MG63 (cell line): ENCODE results near the gene LTC4S. TPM values are rescaled to one million over a fixed set of nuclear protein-coding genes. Genes with fewer than 3 reads are reported as not detected.
"Not testable (repeated sequence)": the region's sequence is repeated elsewhere in the genome, so short reads cannot be mapped to it uniquely, and the experiment has no call there.

Experiments used
- DNase-seq: peaks from one replicate; pipeline ENCODE4 v3.0.0-alpha.2; 2020
- H3K27me3 ChIP-seq: fragments of 250-450 bp; sonication (Bioruptor Pico); 2 replicates; pipeline ENCODE4 v1.5.1; 2020; ENCODE audit warnings: mild to moderate bottlenecking, moderate library complexity
- H3K36me3 ChIP-seq: fragments of 250-450 bp; sonication (Bioruptor Pico); 2 replicates; pipeline ENCODE4 v1.5.1; 2020; ENCODE audit warnings: mild to moderate bottlenecking, moderate library complexity
- H3K4me3 ChIP-seq: fragments of 250-450 bp; sonication (Bioruptor Pico); 2 replicates; pipeline ENCODE4 v1.5.1; 2020; ENCODE audit warnings: mild to moderate bottlenecking, moderate library complexity
- H3K9me3 ChIP-seq: fragments of 250-450 bp; sonication (Bioruptor Pico); 2 replicates; pipeline ENCODE4 v1.5.1; 2020; ENCODE audit warnings: mild to moderate bottlenecking, moderate library complexity
- total RNA-seq: library from RNA; depleted of rRNA; stranded (reverse); fragments of >200 nt; shearing (Covaris generic); gene quantifications from 2 replicates; pipeline ENCODE4 v1.2.3, GENCODE V29; 2014; ENCODE audit warnings: low replicate concordance

Gene LTC4S
- total RNA-seq, 1 experiment from 2014 or later = not detected

DNA sequence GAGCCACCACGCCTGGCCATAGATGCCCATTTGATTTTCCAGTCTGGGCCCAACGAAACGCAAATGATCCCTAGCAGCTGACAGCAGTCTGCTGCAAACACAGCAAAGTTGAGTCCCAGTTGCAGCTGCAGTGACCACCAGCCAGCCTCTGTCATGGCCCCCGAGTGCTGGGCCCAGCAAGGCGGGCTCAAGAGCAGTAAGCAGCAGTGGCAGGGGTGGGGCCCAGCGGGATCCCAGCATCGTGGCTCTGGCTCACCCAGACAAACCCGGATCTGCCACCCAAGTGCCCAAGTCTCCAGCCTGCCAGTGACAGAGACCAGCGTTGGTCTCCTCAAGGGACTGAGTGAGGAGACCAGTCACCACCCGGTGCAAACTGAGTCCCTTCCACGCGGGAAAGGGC is 6.9 kb upstream of the LTC4S start:
- no peaks in the 10 kb centered on the region for H3K9me3 ChIP-seq
- no peak for DNase-seq

DNA sequence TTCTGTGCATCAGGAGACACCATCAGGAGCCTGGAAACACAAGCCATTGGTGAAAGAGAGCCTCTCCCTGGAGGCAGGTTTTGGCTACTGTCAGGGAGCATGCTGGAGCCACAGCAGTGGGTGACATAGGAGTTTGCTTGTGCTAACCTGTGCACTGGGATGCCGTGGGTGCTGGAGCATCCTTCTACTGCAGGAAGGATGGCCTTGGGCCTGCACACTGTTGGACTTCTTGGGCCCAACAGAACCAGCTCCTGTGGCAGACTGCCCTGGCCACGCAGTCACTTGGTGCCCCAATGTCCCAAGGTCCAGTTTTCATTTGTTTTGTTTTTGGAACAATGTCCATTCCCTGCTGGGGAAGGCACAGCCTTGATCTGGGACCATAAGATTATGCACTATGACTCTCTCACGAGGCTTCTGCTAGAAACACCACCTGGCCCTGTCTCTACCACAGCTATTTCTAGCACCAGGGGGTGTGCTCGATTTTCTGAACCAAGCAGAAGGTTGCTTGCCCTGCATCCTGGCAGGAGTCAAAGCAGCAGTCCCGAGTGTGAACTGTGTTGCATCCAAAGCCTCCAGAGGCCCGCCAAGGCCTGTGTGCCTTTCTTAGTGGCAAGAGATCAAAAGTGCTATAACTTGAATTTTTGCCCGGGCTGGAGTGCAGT is 5.5 kb upstream of the LTC4S start:
- Histone ChIP-seq H3K4me3 (no peak overlapping the region), H3K9me3 (no peaks in the 10 kb centered on the region), H3K27me3 (no peaks in the 10 kb centered on the region), H3K36me3 (no peaks in the 10 kb centered on the region)
- DNase-seq = no peak

More for the DNA sequence above, 6.9 kb upstream of the LTC4S start:
- Histone ChIP-seq H3K4me3 (no peak overlapping the region), H3K27me3 (no peaks in the 10 kb centered on the region), H3K36me3 (no peaks in the 10 kb centered on the region; the same call in 1 of the 2 replicates)

DNA sequence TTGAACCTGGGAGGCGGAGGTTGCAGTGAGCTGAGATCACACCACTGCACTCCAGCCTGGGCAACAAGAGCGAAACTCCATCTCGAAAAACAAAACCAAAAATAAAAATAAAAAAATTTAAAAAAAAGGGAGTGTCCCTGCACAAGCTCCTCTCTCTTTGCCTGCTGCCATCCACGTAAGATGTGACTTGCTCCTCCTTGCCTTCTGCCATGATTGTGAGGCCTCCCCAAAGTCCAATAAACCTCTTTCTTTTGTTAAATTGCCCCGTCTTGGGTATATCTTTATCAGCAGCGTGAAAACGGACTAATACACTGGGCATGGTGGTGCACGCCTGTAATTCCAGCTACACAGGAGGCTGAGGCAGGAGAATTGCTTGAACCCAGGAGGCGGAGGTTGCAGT is 4.5 kb upstream of the LTC4S start:
- DNase-seq, H3K4me3 ChIP-seq: not testable (repeated sequence)

GRCh38 chr5:179791881-179792611 is 1.7 kb upstream of the LTC4S start:
- no peak for DNase-seq
- H3K36me3 ChIP-seq = peaks cover 8% of the 10 kb centered on the region
- no peak overlapping the region for H3K4me3 ChIP-seq
- H3K9me3 ChIP-seq = no peaks in the 10 kb centered on the region
- no peaks in the 10 kb centered on the region for H3K27me3 ChIP-seq

More for the DNA sequence above, 4.5 kb upstream of the LTC4S start:
- not testable (repeated sequence) for H3K36me3 ChIP-seq, H3K9me3 ChIP-seq, H3K27me3 ChIP-seq

DNA sequence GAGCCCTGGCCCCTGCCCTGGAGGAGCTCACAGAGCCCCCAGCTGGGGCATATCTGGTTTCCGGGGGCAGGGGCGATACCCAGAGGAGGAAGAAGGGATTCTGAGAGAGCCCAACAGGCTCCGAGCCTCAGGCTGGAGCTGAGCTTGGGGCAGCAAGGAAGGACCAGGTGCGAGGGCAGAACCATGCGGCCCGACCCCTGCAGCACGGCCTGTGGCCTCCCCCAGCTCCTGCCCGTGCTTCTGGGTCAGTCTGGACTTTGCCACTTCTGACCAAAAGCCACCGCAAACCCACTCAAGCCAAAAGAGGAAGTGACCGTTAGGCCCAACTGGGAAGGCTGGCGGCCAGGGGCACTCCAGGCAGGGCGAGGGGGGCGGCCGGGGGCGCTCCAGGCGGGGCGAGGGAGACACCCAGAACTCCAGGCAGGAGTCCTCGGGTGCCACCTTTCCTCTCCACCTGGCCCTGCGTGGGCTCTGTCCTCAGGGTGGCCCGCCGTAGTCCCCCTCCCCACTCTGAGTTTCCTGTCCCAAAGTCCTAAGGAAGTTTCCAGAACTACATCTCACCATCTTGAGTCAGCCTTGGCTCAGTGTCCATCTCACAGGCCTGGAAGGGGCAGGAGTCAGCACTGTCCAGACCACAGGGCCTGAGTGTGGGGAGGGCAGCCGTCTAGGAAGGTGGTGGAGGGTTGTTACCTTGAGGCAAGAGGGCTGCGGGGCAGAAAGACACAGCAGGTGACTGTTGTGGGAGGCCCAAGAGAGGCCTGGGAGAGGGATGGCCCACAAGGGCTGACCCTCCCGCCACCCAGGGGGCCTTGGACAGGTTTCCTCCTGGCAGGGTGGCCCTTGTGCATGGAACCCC is 946 bp upstream of the LTC4S start:
- DNase-seq = no peak
- H3K9me3 ChIP-seq = no peaks in the 10 kb centered on the region
- no peak overlapping the region for H3K4me3 ChIP-seq
- H3K27me3 ChIP-seq = no peaks in the 10 kb centered on the region
- peaks cover 15% of the 10 kb centered on the region for H3K36me3 ChIP-seq

DNA sequence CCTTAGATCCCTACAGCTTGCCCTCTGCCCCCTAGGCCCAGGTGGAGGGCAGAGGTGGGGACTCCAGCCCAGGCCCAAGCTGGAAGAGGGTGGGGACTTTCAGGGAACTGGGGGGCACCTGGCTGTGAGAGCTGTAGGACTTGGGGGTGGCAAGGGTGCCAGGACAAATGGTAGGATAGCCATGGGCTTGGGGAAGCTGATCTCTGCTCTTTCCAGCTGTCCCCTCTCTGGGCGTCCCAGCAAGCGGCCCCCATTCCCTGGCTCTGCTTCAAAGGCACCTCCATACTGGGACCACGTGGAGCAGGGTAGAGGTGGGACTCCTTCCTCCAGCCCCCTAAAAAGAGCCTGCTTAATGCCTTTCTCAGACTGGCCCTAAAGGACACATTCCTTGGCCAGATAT is 385 bp downstream of the LTC4S start:
- no peak for DNase-seq
- no peaks in the 10 kb centered on the region for H3K9me3 ChIP-seq
- H3K36me3 ChIP-seq = peaks cover 28% of the 10 kb centered on the region
- H3K4me3 ChIP-seq = no peak overlapping the region
- no peaks in the 10 kb centered on the region for H3K27me3 ChIP-seq

DNA sequence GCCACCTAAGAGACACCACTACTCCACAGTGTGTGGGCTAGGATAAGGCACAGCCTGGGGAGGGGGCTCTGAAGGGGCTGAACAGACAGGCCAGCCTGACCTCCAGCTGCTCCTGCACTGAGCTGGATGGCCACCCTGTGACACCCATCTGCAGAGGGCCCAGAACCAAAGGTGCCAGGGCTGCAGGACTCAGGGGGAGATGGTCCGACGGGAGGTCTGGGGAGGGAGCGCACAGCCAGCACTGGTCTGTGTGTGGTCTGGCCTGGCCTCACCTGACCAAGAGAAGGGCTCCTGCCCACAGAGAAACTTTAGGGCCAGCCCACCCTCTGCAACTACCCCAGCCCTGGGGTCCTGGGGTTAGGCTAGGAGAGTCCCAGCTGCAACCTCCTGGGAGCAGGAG is 789 bp downstream of the LTC4S start:
- H3K9me3 ChIP-seq = no peaks in the 10 kb centered on the region
- peaks cover 32% of the 10 kb centered on the region for H3K36me3 ChIP-seq
- no peak for DNase-seq
- no peak overlapping the region for H3K4me3 ChIP-seq
- H3K27me3 ChIP-seq = no peaks in the 10 kb centered on the region

DNA sequence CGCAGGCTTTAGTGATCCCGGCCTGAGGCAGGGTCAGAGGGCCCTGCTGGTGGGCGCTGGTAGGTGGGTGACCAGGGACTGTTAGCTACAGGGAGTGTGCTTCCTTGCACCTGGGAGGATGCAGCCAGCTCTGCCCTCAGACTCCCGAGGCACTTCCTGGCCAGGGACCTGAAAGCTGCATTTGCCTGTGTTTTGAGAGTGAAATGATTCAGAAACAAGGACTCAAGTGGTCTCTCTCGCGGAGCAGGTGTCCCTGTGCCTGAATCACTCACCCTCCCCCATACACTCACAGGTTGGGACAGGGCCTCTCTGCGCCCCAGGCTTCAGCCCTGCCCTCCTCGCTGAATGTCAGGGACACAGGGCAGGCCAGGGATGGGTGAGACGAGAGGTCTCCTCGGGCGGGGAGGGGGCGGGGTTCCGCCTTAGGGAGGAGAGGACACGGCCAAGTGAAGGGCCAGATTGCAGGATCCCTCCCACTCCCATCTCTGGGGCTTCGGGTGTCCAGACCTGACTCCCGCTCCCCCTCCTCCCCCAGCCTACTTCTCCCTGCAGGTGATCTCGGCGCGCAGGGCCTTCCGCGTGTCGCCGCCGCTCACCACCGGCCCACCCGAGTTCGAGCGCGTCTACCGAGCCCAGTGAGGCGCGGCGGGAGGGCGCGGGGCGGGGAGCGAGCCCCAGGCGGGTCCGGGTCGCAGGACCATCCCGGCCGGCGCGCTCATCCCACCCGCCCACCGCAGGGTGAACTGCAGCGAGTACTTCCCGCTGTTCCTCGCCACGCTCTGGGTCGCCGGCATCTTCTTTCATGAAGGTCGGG is 1.5 kb downstream of the LTC4S start:
- Histone ChIP-seq H3K27me3 (no peaks in the 10 kb centered on the region), H3K9me3 (no peaks in the 10 kb centered on the region), H3K4me3 (peak overlapping the region; percentile 50), H3K36me3 (peaks cover 39% of the 10 kb centered on the region)
- no peak for DNase-seq

DNA sequence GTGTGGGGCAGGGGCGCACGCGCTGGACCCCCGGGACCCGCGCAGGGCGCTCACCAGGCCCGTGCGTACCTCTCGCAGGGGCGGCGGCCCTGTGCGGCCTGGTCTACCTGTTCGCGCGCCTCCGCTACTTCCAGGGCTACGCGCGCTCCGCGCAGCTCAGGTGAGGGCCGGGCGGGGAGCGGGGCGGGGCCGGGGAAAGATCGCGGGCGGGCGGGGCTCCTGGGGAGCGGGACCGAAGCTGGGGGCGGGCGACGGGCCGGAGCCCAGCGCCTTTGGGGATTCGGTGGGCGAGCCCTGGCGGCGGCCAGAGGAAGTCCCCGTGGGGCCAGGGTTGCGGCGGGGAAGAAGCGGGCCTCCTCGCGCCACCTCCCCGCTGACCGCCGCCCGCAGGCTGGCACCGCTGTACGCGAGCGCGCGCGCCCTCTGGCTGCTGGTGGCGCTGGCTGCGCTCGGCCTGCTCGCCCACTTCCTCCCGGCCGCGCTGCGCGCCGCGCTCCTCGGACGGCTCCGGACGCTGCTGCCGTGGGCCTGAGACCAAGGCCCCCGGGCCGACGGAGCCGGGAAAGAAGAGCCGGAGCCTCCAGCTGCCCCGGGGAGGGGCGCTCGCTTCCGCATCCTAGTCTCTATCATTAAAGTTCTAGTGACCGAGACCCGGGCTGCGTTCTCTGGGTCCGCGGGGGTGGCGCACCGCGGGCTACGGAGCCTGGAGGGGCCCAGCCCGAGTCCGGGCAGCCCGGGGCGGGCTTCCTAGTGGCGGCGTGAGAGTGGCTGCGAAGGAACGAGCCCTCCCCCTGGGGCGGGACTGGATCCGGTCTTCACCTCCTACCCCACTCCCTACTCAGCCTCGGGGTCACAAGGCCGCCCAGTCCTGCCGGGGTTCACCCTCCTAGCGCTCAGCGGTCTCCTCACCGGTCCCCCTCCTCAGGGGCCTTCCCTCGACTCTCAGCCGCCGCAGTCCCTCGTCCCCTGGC is 2.4 kb downstream of the LTC4S start:
- no peaks in the 10 kb centered on the region for H3K9me3 ChIP-seq
- peaks cover 48% of the 10 kb centered on the region for H3K36me3 ChIP-seq
- peak; percentile 90 for DNase-seq
- peak overlapping the region; percentile 50 for H3K4me3 ChIP-seq
- H3K27me3 ChIP-seq = no peaks in the 10 kb centered on the region

- no peak for DNase-seq
- peaks cover 55% of the 10 kb centered on the region for H3K36me3 ChIP-seq
- no peaks in the 10 kb centered on the region for H3K27me3 ChIP-seq
- no peaks in the 10 kb centered on the region for H3K9me3 ChIP-seq
- peak overlapping the region; percentile 50 for H3K4me3 ChIP-seq
These were observed 3.3 kb downstream of the LTC4S start for GRCh38 chr5:179796877-179797608.

DNA sequence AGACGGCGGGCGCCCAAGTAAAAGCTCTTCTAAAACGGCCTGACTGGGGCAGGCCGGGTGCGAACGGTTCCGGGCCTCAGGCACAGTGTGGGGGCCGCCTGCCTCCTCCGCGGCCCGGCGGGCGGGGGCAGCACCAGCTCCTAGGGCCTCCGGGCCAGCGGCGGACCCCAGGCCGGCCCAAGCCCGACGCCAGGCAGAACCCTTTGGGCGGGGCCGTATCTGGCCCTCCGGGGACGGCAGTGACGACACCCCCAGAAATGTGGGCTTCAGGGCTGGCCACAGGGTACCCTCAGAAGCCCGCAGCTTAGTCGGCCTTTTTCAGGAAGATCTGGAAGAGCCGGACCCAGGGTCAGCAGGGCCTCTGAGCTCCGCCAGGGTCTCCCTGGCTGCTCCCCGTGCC is 4.0 kb downstream of the LTC4S start:
- H3K4me3 ChIP-seq = no peak overlapping the region
- no peak for DNase-seq

GRCh38 chr5:179798144-179798770 is 4.5 kb downstream of the LTC4S start:
- Histone ChIP-seq H3K27me3 (no peaks in the 10 kb centered on the region), H3K9me3 (no peaks in the 10 kb centered on the region), H3K4me3 (no peak overlapping the region), H3K36me3 (peaks cover 67% of the 10 kb centered on the region)
- no peak for DNase-seq

More for the DNA sequence above, 4.0 kb downstream of the LTC4S start:
- H3K9me3 ChIP-seq = no peaks in the 10 kb centered on the region
- no peaks in the 10 kb centered on the region for H3K27me3 ChIP-seq
- peaks cover 62% of the 10 kb centered on the region for H3K36me3 ChIP-seq

GRCh38 chr5:179798771-179799643 is 5.2 kb downstream of the LTC4S start:
- Histone ChIP-seq H3K4me3 (no peak overlapping the region), H3K27me3 (no peaks in the 10 kb centered on the region), H3K36me3 (peaks cover 72% of the 10 kb centered on the region), H3K9me3 (no peaks in the 10 kb centered on the region)
- DNase-seq = no peak

DNA sequence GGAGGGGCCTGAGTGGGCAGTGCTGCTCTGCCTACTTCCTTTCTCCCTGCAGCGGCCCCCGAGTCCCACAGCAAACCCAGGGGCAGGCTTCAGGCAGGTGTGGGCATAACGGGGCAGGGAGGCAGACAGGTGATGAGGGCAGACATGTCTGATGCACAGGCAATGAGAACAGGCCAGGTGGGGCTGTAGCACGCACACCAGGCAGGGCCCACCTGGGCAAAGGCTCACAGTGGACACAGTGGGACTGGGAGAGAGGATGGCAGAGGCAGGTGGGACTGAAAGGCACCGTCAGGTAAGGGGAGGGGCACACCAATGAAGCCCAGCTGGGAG is 5.8 kb downstream of the LTC4S start:
- peaks cover 78% of the 10 kb centered on the region for H3K36me3 ChIP-seq
- H3K4me3 ChIP-seq = no peak overlapping the region
- no peaks in the 10 kb centered on the region for H3K27me3 ChIP-seq
- no peaks in the 10 kb centered on the region for H3K9me3 ChIP-seq
- DNase-seq = no peak
